GM12874 (cell line): ENCODE measurements around the gene SEC61A1.

ENCODE experiments used
- TF ChIP-seq, protein P1 (sequence below): IDR thresholded peaks from 2 replicates; pipeline ENCODE4 v1.5.1; 2011; ENCODE audit warnings: low read depth, mild to moderate bottlenecking, control low read depth, low read length, moderate library complexity; ENCODE audit not compliant: insufficient read depth

SEC61A1 gene

GRCh38 chr3:128012050-128012449, 40.2 kb upstream of the SEC61A1 start:
- TF ChIP-seq, protein P1, sequence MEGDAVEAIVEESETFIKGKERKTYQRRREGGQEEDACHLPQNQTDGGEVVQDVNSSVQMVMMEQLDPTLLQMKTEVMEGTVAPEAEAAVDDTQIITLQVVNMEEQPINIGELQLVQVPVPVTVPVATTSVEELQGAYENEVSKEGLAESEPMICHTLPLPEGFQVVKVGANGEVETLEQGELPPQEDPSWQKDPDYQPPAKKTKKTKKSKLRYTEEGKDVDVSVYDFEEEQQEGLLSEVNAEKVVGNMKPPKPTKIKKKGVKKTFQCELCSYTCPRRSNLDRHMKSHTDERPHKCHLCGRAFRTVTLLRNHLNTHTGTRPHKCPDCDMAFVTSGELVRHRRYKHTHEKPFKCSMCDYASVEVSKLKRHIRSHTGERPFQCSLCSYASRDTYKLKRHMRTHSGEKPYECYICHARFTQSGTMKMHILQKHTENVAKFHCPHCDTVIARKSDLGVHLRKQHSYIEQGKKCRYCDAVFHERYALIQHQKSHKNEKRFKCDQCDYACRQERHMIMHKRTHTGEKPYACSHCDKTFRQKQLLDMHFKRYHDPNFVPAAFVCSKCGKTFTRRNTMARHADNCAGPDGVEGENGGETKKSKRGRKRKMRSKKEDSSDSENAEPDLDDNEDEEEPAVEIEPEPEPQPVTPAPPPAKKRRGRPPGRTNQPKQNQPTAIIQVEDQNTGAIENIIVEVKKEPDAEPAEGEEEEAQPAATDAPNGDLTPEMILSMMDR, result no peak

DNA sequence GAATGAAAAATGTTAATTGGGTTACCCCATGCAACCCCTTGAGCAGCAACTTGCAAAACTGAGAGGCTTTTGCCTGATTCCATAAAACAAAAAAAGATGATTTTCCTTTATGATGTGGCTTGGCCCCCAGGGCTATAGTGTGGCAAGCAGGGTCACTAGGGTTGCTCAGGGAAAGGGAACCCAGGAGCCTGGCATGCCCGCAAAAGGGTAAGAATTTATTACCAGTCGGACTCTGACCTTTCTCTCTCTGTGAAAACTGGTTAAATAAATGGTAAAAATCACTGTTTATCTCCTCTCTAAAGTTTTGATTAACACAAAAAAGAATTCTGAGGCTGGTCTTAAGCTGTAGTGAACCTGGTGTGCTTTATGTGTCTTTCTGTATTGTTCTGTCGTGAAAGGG, 37.7 kb upstream of the SEC61A1 start:
- TF ChIP-seq, protein P1, result no peak

- TF ChIP-seq, protein P1, result no peak
Observed at GRCh38 chr3:128016502-128016901, 35.7 kb upstream of the SEC61A1 start.

GRCh38 chr3:128021768-128022372, 30.4 kb upstream of the SEC61A1 start:
- TF ChIP-seq, protein P1, result no peak

DNA sequence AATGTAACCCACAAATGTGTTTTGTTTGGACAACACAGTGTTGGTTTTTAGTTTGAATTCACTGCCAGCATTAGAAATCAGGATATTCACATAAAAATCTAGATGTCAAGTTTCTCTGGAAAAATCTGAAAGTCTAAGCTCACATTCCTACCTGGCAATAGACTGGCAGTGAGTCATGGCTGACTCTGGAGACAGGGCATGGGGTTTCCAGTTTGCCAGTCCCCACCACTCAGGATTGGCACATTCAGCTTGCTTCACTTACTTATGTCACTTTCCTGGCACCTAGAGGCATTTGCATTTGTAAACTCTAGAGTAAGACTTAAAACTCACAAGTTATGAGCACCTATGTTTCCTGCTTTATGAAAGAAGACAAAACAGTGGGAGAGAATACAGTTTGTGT, 19.1 kb upstream of the SEC61A1 start:
- TF ChIP-seq, protein P1, result no peak

GRCh38 chr3:128036119-128036518, 16.1 kb upstream of the SEC61A1 start:
- TF ChIP-seq, protein P1, result no peak

- TF ChIP-seq, protein P1, result no peak
Observed at GRCh38 chr3:128040041-128040440, 12.2 kb upstream of the SEC61A1 start.
